MV-4-11 (cell line): ENCODE results near the gene ABI3BP.
"Not testable (repeated sequence)": the region's sequence is repeated elsewhere in the genome, so short reads cannot be mapped to it uniquely, and the experiment has no call there.

Source experiments
- DNase-seq: peaks from one replicate; lab custom pipeline; 2025; lab: John Stamatoyannopoulos, UW

ABI3BP gene

GRCh38 chr3:100981164-100981911, 11.9 kb downstream of the ABI3BP start:
- no peak for DNase-seq

GRCh38 chr3:100978011-100978659, 15.1 kb downstream of the ABI3BP start:
- no peak for DNase-seq

DNA sequence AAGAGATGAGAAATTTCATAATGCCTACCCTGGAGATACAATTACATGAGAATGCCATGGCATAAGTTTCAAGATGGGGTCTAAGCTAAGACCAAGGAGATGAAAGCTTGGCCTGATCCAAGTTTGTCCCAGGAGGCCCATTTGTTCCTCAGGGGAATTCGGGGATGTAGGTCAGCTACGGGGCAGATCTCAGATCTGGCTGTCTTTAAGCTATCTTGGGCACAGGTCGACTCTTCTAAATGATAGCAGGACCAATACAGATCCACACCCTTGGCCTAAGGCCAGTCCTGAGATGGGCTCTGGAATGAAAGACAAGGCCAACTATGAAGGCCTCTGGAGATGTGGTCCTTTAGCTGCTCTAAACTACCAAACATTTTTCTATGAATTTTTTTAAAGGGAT, 16.6 kb downstream of the ABI3BP start:
- DNase-seq = no peak

DNA sequence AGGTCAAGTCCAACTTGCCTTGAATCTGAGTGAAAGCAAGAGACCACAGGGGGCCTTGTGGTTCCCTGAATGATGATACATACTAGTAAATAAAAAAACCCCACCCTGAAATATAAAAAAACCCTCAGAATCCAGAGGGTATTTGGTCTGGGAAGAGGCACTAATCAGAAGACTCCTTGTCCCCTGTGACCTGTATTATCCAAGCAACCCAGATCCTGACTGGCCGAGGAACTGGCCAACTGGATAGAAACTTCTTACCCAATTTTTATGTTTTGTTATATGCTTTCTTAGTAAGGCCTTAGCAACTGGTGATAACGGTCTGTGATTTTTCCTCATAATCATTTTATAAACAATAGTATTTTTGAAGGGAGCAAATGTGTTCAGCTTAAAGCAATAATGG, 17.5 kb downstream of the ABI3BP start:
- DNase-seq = no peak

GRCh38 chr3:100973594-100973993, 19.6 kb downstream of the ABI3BP start:
- DNase-seq = no peak

DNA sequence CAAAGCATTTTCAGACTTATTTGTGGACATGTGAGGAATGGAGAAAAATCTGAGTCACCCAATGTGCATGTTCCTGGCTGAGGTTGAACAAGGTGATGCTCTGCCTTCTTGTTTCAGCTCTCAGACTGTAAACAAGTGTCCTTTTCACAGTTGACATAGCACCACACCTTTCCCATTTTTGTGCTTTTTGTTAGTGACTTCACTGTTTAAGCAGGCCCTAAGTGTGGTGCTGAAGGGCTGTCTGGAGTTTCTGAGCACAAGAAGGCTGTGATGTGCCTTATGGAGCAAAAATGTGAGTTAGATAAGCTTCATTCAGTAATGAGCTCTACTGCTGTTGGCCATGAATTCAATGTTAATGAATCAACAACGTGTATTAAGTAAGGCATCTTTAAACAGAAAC, 20.4 kb downstream of the ABI3BP start:
- no peak for DNase-seq

DNA sequence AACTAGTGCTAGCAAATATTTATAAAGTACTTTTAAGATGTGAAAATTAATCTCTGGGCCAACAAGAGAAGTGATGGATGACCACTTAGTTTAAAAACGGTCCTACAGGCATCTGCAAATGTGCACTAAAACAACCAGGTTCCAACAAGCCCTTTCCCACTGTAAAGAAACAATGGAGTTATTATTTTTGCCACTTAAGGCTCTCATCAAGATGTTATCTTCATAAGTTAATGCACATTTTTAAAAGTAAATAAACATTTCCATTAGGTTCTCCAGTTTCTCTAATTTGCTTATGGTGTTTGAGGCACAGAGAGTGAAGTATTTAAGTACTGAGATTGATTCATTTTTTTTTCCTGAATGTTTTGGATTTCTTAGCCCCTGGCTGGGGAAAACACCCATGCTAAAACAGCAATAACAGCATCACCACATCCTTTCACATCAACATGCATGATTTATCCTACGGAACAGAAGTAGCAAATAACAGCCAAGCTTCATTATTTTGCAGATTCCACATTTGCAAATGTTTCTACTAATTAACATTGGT, 20.8 kb downstream of the ABI3BP start:
- DNase-seq = no peak

- no peak for DNase-seq
Measured at GRCh38 chr3:100971798-100972197, 21.4 kb downstream of the ABI3BP start.

DNA sequence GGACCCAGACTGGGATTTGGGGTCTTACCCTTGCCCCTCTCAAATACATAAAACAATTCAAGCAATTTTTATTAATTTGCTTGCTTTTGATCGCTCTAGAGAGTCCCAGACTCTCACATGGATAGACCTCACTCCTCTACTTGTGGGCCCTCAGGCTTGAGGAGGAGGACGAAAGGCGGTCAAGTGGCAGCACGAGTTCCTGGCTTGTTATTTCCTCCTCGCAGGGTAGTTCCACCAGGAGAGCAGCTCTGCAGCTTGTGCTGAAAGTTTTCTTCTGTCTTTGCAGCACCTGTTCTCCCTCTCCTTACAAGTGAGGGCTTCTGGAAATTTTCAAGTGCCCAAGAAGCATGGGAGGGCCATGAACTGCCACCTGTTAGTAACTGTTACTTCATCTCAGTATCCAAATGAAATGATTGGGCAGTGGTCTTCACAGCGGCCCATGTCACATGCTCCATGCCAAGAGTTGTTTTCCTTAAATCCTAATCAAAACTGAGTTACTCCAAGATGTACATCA, 22.7 kb downstream of the ABI3BP start:
- no peak for DNase-seq

DNA sequence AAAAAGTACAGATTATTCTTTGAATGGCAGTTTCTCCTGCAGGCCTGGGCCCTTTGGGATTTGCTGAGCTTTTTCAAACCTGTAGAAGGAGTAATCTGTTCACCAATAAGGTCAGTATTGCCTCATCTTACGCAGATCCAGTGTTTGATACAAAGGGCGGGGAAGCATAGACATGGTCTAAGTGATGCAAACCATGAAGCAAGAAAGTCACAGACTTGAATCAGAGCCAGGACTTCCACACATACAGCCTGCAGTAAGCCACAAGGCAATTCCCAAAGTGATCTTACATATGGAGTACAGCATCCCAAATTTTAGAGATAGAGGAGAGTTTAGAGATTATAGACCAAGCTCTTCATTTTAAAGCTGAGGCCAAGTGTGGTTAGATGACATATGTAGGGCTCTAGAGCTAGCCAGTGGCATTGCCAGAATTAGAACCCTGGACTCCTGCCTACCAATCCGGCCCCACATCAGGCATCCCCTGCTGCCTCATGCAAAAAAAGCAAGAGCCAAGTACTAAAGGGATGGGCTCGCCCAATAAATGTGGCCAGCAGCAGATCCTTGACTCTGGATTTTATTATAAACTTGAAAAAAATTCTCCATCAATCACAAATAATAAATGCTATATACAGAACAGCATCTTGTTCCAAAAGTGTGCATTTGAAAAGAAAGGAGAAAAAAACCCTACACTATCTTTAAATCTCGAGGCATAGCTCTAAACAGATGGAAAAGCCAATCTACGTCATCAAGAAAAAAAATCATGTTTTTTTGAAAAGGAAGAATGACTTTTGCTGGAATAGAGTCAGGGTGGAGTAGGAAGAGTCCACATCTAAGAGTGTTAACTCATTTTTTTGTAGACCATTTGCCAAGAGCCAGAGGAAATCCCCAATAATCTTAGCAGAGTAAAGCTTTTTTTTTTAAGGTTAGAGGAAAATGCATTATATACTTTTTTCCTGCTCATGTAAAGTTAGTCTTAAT, 24.0 kb downstream of the ABI3BP start:
- no peak for DNase-seq

DNA sequence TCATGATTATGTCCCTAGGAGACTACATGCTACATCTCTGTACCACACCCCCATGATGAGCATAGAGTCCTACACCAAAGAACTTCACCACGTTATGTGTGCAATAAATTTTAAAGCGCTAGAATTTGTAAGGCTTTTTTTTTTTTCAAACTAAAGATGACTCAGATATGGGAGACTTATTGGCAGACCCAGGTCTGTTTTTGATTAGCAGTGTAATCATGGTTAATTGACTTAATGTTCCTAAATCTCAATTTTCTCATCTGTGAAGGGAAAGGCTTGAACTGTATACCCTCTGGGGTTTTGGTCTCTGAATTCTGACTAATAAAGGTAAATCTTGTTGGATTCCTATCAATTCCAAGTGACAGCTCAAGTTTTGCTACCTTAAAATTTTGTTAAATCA, 26.4 kb downstream of the ABI3BP start:
- no peak for DNase-seq

GRCh38 chr3:100966049-100966491, 27.2 kb downstream of the ABI3BP start:
- no peak for DNase-seq

GRCh38 chr3:100963041-100963440, 30.2 kb downstream of the ABI3BP start:
- DNase-seq = no peak

DNA sequence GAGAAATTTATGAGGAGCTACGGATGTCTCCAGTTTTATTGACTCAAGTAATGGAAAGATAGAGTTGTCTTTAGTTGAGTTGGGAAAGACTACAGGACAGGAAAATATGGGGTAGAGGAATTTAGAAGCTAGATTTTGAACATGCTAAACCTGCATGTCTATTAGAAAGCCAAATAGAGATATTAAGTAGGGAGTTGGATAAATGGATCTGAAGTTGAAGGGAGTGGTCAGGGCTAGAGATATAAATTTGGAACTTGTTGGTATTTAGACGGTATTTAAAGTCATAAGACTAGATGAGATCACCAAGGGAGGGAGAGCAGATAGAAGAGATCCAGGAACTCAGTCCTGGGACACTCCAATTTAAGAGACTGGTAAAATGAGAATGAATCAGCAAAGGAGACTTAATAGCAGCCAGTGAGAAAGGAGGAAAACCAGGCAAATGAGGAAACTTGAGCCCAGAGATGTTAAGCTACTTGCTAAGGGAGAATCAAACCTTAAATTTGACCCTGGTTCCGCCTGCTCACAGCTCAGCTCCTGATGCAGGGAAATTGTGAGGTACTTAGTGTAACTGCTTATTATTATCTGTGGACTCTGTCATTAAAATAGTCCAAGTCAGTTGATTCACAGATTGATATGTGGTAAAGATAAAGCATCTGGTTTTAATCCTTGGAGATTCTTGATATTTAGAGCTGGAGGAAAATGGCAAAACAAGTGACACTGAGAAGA, 35.8 kb downstream of the ABI3BP start:
- no peak for DNase-seq

GRCh38 chr3:100956276-100956675, 36.9 kb downstream of the ABI3BP start:
- DNase-seq = no peak

- DNase-seq = no peak
Measured at GRCh38 chr3:100954990-100955389, 38.2 kb downstream of the ABI3BP start.

DNA sequence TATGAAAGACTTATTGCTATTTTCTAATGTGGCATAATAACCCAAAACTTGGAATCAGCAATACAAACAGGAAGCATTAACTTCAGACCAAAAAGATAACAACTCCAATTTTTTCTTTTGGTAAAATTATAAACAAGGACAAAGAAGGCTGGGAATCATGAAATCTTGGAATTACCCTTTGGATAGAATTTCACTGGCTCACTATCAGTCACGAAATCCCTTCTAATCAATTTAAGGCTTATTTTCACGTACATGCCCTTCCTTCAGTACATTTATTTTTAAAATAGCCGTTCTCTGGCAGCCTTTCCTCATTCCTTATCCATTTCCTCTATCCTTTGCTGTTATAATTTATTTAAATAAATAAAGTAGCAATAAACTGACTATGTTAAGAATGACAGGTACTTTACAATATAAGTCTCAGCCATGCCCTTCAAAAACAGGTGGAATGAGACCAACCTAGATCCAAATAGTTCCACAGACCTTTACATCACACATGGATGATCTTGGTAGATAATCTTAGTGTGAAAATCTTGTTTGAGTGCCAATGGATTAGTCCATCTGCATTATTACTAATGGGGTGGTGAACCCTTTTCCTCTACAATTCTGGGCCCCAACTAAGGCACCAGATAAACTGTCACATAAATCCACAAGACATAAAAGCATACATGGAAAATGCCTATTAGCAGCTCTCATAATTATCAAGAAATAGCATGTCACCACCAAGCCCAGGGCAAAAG, 38.9 kb downstream of the ABI3BP start:
- DNase-seq = no peak

DNA sequence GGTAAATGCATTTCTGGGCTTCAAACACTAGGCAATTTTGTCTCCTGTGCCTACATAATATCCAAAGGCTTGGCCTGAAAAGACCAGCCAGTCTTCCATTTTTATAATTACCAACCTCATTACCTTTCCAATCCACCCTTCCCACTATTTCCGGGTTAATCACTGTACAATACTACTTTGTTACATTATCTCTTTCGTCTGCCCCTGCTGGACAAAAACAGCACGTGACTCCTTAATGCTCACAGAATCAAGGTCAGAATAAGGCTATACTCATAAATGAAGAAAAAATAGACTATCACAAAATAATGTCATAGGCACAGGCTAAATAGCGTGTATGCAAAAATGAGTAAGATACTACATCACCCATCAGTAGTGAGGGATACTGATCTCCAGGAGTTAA, 40.1 kb downstream of the ABI3BP start:
- no peak for DNase-seq

- no peak for DNase-seq
Measured at GRCh38 chr3:100947119-100947518, 46.1 kb downstream of the ABI3BP start.

- DNase-seq = not testable (repeated sequence)
Measured at GRCh38 chr3:100946096-100946495, 47.1 kb downstream of the ABI3BP start.

DNA sequence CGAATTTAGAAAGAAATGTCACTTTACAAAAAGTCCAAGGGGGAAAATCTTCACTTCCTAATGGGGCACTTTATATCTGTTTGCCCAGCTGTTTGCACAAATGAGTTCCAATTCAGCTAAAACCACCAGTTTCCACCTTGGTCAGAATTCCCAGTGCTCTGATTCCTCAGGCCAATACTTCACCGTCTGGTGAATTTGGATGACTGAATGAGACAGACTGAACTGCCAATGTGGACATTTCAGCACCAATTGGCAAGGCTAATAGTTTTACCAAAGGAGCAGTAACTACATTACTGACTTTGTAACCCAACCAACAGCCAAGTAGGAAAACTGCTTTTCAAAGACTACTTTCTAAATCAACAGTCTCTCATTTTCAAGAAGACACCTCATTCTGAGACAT, 51.8 kb downstream of the ABI3BP start:
- no peak for DNase-seq
